GM12878 (cell line): ENCODE results near the gene LPCAT2. TPM values are rescaled to one million over a fixed set of nuclear protein-coding genes. Genes with fewer than 3 reads are reported as not detected.

Source experiments
- ATAC-seq: fragments of 200-7000 bp; cut with Tn5 transposase; 3 replicates; pipeline ENCODE4 v1.9.1; 2020; ENCODE audit warnings: mild to moderate bottlenecking, moderate library complexity
- BruUV-seq: library from RNA; stranded (reverse); fragments of 400-500 nt; replicated peaks from 2 replicates; lab custom pipeline; 2021; lab: Mats Ljungman, UMichigan
- CTCF ChIA-PET: fragments of 300-600 bp; sonication (Branson Sonifier 250); formaldehyde crosslinking; extraction: SDS; loops from one replicate; lab custom pipeline; 2021; ENCODE audit warnings: inconsistent platforms; lab: Yijun Ruan, JAX
- POLR2A ChIA-PET: fragments of 350-600 bp; formaldehyde crosslinking; extraction: SDS; loops from one replicate; lab custom pipeline; 2021; ENCODE audit warnings: inconsistent platforms; lab: Charles Lee
- RAD21 ChIA-PET: fragments of 300-600 bp; sonication (Branson Sonifier 250); formaldehyde crosslinking; loops from one replicate; lab custom pipeline; 2023; ENCODE audit warnings: antibody characterized with exemption; ENCODE audit not compliant: unreplicated experiment; lab: Charles Lee
- SMC1A ChIA-PET: fragments of 300-600 bp; sonication (Branson Sonifier 250); formaldehyde crosslinking; loops from one replicate; lab custom pipeline; 2023; ENCODE audit not compliant: unreplicated experiment, uncharacterized antibody; lab: Charles Lee
- DNase-seq: peaks from one replicate; pipeline ENCODE4 v3.0.0-alpha.2; 2011; ENCODE audit warnings: low read depth, low spot score
- FAIRE-seq: peaks from 3 replicates; lab custom pipeline; 2011; peaks lifted over from hg19 to GRCh38; lab: Jason Lieb, UNC
- H2AFZ ChIP-seq: 2 replicates; pipeline ENCODE4 v1.6.0; 2011; ENCODE audit warnings: low read depth, low read length, control low read depth; ENCODE audit not compliant: control insufficient read depth
- H3K27ac ChIP-seq: 2 replicates; pipeline ENCODE4 v1.5.1; 2011; ENCODE audit warnings: control low read depth; ENCODE audit not compliant: control insufficient read depth, insufficient read depth
- H3K27me3 ChIP-seq, 2 experiments: replicated peaks in 1 of 2; 2 replicates each; pipeline versions ENCODE4 v1.6.0 to v1.6.1; 2011; ENCODE audit warnings: low read length in 1 of 2; ENCODE audit not compliant: control insufficient read depth in 2 of 2, insufficient read depth in 2 of 2
- H3K36me3 ChIP-seq, 2 experiments: 2 replicates each; pipeline ENCODE4 v1.5.1; 2011; ENCODE audit warnings: low read length in 1 of 2; ENCODE audit not compliant: control insufficient read depth in 2 of 2, insufficient read depth in 2 of 2
- H3K4me1 ChIP-seq: 2 replicates; pipeline ENCODE4 v1.6.1; 2011; ENCODE audit warnings: mild to moderate bottlenecking, low read length, moderate library complexity, mixed read lengths; ENCODE audit not compliant: control insufficient read depth, insufficient read depth
- H3K4me2 ChIP-seq: 2 replicates; pipeline ENCODE4 v1.6.0; 2011; ENCODE audit warnings: control low read depth; ENCODE audit not compliant: control insufficient read depth, insufficient read depth
- H3K4me3 ChIP-seq: fragments of 200-600 bp; sonication (generic); 2 replicates; pipeline ENCODE4 v1.5.1; 2016
- H3K79me2 ChIP-seq: 2 replicates; pipeline ENCODE4 v1.6.0; 2011; ENCODE audit warnings: low read length; ENCODE audit not compliant: control insufficient read depth, insufficient read depth
- H3K9ac ChIP-seq: 2 replicates; pipeline ENCODE4 v1.8.0; 2011; ENCODE audit warnings: low read length, control low read depth, mixed read lengths; ENCODE audit not compliant: control insufficient read depth, insufficient read depth
- H3K9me3 ChIP-seq: replicated peaks from 3 replicates; pipeline ENCODE4 v1.5.1; 2011; ENCODE audit warnings: mild to moderate bottlenecking, low read length; ENCODE audit not compliant: control insufficient read depth, insufficient read depth
- H4K20me1 ChIP-seq: 2 replicates; pipeline ENCODE4 v1.6.0; 2011; ENCODE audit not compliant: control insufficient read depth, insufficient read depth
- BHLHE40 ChIP-seq, 2 experiments: fragments of 450-650 bp in 1 of 2; IDR thresholded peaks; 2 replicates each; pipeline ENCODE4 v1.6.1; 2011 to 2017; ENCODE audit warnings: low read depth in 2 of 2, borderline replicate concordance in 1 of 2, improper control_type of control experiment in 1 of 2, low read length in 1 of 2, mild to moderate bottlenecking in 1 of 2
- CHD2 ChIP-seq: IDR thresholded peaks from 2 replicates; pipeline ENCODE4 v1.6.1; 2011; ENCODE audit warnings: low read depth, low read length, improper control_type of control experiment, borderline replicate concordance
- GATAD2B ChIP-seq: fragments of 450-650 bp; conservative IDR thresholded peaks from 2 replicates; pipeline ENCODE4 v1.6.1; 2017; ENCODE audit warnings: low read depth, mild to moderate bottlenecking, moderate library complexity
- IKZF1 ChIP-seq: fragments of 450-650 bp; conservative IDR thresholded peaks from 2 replicates; pipeline ENCODE4 v1.6.1; 2017; ENCODE audit warnings: antibody characterized with exemption, mild to moderate bottlenecking
- KDM1A ChIP-seq: fragments of 200-600 bp; sonication (generic); IDR thresholded peaks from 2 replicates; pipeline ENCODE4 v1.6.1; 2016; ENCODE audit warnings: borderline replicate concordance
- MXI1 ChIP-seq: fragments of 150-350 bp; IDR thresholded peaks from 2 replicates; pipeline ENCODE4 v1.6.1; 2011; ENCODE audit warnings: low read depth, mild to moderate bottlenecking, inconsistent platforms, low read length, improper control_type of control experiment
- RELA ChIP-seq: fragments of 450-650 bp; IDR thresholded peaks from 2 replicates; pipeline ENCODE4 v1.8.0; 2014; ENCODE audit warnings: borderline replicate concordance; ENCODE audit not compliant: partially characterized antibody
- SMC3 ChIP-seq: IDR thresholded peaks from 2 replicates; pipeline ENCODE4 v1.6.1; 2011; ENCODE audit warnings: low read length, improper control_type of control experiment, borderline replicate concordance
- SRF ChIP-seq, 2 experiments: IDR thresholded peaks; 2 replicates each; pipeline ENCODE4 v1.6.1; 2011; ENCODE audit warnings: low read depth in 2 of 2, low read length in 2 of 2, mild to moderate bottlenecking in 1 of 2, moderate library complexity in 1 of 2
- SUPT20H ChIP-seq: IDR thresholded peaks from 2 replicates; pipeline ENCODE4 v1.6.1; 2011; ENCODE audit warnings: low read depth, mild to moderate bottlenecking, low read length, moderate library complexity, borderline replicate concordance; ENCODE audit not compliant: control insufficient read depth
- WRNIP1 ChIP-seq: IDR thresholded peaks from 2 replicates; pipeline ENCODE4 v1.6.1; 2011; ENCODE audit warnings: low read depth, low read length, improper control_type of control experiment, borderline replicate concordance
- ZNF274 ChIP-seq: IDR thresholded peaks from one replicate; pipeline ENCODE4 v1.8.0; 2011; ENCODE audit not compliant: insufficient read length, insufficient read depth
- WGBS: methylation state at CpG from one replicate; pipeline ENCODE4 v1.1.6; 2016; ENCODE audit warnings: low lambda C conversion rate; ENCODE audit not compliant: insufficient replicate concordance, insufficient coverage; ENCODE audit errors: missing lambda C conversion rate; 5-methylcytosine and 5-hydroxymethylcytosine counted together
- in situ Hi-C: fragments of 300-500 bp; cut with MboI; formaldehyde crosslinking; loops from 9 replicates; pipeline ENCODE4 v1.14.3; 2018; ENCODE audit warnings: mixed read lengths
- intact Hi-C: fragments of 100-400 bp; cut with micrococcal nuclease; formaldehyde crosslinking; loops from one replicate; pipeline ENCODE4 v1.14.2; 2022; ENCODE audit not compliant: unreplicated experiment
- polyA plus RNA-seq, 11 experiments: library from polyadenylated mRNA; depleted of rRNA in 4 of 11; unstranded in 6 of 11; stranded (reverse) in 5 of 11; fragments of >200 nt; fragmentation: Nextera tagmentation in 4 of 11; fragmentation: Illumina TruSeq in 1 of 11; extraction: Ambion mirVana in 4 of 11; extraction: Trizol in 1 of 11; gene quantifications; 1 replicate in 1 of 11; 2 replicates in 10 of 11; pipeline versions ENCODE4 v1.2.1 to v1.2.3, GENCODE V29; 2011 to 2016; ENCODE audit warnings: inconsistent platforms in 2 of 11, missing spikeins in 2 of 11, low read depth in 1 of 11
- total RNA-seq, 4 experiments: library from RNA; depleted of rRNA in 3 of 4; stranded (reverse); fragments of >200 nt in 3 of 4; fragmentation: Illumina TruSeq in 1 of 4; extraction: Trizol in 1 of 4; gene quantifications; 2 replicates each; pipeline versions ENCODE4 v1.2.1 to v1.2.3, GENCODE V29; 2013 to 2021
- TF ChIP-seq, protein P1 (sequence below): fragments of 450-650 bp; IDR thresholded peaks from 2 replicates; pipeline ENCODE4 v1.6.1; 2018; ENCODE audit warnings: mild to moderate bottlenecking, low read depth, moderate library complexity; ENCODE audit not compliant: partially characterized antibody

The LPCAT2 gene
- total and polyA plus RNA-seq, 10 of the 15 experiments (the other 5 are each of a cell fraction or from before 2014, with no cell fraction given), result 0.01 TPM; not detected in 9

DNA sequence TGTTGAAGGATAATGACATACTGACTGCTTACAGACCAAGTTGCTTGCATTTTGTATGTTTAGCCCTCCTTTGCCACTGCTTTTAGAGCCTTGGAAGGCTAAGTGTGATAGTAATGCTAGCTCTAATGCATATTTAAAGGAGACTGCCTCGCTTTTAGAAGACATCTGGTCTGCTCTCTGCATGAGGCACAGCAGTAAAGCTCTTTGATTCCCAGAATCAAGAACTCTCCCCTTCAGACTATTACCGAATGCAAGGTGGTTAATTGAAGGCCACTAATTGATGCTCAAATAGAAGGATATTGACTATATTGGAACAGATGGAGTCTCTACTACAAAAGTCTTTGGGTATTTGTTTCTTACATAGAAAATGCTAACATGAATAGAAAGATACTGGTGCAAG lies 76.8 kb downstream of the LPCAT2 start:
- no peaks in the 10 kb centered on the region for H3K9me3 ChIP-seq
- no peak overlapping the region for H3K9ac ChIP-seq
- no peak overlapping the region for H3K27ac ChIP-seq
- no peak for FAIRE-seq
- no peaks in the 10 kb centered on the region for H3K36me3 ChIP-seq
- no peak overlapping the region for H3K4me2 ChIP-seq
- RAD21 ChIA-PET, result no interaction called here
- 50% methylated on average over 2 of the region's 2 CpGs for WGBS
- TF ChIP-seq RELA (no peak), IKZF1 (no peak), KDM1A (no peak), SUPT20H (no peak), GATAD2B (no peak), SRF (IDR thresholded peaks at IDR 0.05; ENCODE audit: low read depth in 2 of 2, low read length in 2 of 2) (no peak), WRNIP1 (no peak), CHD2 (no peak), BHLHE40 (IDR thresholded peaks at IDR 0.05; ENCODE audit: borderline replicate concordance in 1 of 2, low read depth in 2 of 2, low read length in 1 of 2) (no peak), SMC3 (no peak), ZNF274 (no peak), MXI1 (no peak)
- TF ChIP-seq, protein P1, sequence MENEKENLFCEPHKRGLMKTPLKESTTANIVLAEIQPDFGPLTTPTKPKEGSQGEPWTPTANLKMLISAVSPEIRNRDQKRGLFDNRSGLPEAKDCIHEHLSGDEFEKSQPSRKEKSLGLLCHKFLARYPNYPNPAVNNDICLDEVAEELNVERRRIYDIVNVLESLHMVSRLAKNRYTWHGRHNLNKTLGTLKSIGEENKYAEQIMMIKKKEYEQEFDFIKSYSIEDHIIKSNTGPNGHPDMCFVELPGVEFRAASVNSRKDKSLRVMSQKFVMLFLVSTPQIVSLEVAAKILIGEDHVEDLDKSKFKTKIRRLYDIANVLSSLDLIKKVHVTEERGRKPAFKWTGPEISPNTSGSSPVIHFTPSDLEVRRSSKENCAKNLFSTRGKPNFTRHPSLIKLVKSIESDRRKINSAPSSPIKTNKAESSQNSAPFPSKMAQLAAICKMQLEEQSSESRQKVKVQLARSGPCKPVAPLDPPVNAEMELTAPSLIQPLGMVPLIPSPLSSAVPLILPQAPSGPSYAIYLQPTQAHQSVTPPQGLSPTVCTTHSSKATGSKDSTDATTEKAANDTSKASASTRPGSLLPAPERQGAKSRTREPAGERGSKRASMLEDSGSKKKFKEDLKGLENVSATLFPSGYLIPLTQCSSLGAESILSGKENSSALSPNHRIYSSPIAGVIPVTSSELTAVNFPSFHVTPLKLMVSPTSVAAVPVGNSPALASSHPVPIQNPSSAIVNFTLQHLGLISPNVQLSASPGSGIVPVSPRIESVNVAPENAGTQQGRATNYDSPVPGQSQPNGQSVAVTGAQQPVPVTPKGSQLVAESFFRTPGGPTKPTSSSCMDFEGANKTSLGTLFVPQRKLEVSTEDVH, result no peak
- no peaks in the 10 kb centered on the region for H3K79me2 ChIP-seq
- H3K27me3 ChIP-seq, result no peaks in the 10 kb centered on the region
- intact Hi-C loops (no loop called here), in situ Hi-C loops (no loop called here)
- DNase-seq, result no peak
- SMC1A ChIA-PET, result no interaction called here
- H3K4me3 ChIP-seq, result no peak overlapping the region
- POLR2A ChIA-PET, result no interaction called here
- no peak for ATAC-seq
- no peak overlapping the region for H2AFZ ChIP-seq
- CTCF ChIA-PET, result no interaction called here
- no peaks in the 10 kb centered on the region for H4K20me1 ChIP-seq
- no peaks in the 10 kb centered on the region for H3K4me1 ChIP-seq
- no TSS peak for BruUV-seq
